ENCODE data around the gene KDSR. TPM values are rescaled to one million over a fixed set of nuclear protein-coding genes. Genes with fewer than 3 reads are reported as not detected.

KDSR gene
- total RNA-seq, 1 experiment from 2014 or later, result 108 TPM

DNA sequence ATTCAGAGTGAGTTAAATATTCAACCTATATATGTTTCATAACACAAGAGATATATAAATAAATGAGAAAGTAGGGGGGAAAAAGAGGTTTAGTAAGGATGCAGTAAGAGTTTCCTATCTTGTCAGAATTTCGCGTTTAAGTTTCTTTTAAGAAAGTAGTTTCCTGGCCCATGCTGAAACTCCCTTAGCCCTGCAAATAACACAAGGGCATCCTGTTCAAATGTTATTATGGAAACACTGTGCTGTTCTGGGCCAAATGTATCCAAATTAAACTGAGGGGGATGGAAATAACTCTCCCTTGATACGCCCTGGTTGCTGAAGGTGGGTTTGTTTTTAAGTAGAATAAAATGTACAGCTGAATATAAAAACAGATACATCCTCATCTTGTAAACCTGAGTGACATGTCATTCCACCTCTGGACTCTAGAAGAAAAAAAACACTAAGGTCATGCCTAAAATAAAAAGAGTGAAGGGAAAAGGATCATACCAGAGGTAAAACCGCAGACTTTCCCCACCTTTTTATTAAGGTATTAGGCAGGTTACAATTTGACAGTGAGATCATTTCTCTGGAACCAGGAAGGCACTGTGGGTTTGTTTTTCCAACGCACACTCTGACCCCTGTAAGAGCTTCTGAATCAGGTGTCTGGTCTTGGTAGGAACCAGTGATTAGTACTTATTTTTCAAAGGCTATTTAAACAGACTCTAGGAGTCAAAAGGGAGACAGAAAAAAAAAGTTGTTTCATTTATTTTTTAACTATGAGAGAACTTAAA is 64.2 kb downstream of the KDSR start:
- TF ChIP-seq, protein P1, sequence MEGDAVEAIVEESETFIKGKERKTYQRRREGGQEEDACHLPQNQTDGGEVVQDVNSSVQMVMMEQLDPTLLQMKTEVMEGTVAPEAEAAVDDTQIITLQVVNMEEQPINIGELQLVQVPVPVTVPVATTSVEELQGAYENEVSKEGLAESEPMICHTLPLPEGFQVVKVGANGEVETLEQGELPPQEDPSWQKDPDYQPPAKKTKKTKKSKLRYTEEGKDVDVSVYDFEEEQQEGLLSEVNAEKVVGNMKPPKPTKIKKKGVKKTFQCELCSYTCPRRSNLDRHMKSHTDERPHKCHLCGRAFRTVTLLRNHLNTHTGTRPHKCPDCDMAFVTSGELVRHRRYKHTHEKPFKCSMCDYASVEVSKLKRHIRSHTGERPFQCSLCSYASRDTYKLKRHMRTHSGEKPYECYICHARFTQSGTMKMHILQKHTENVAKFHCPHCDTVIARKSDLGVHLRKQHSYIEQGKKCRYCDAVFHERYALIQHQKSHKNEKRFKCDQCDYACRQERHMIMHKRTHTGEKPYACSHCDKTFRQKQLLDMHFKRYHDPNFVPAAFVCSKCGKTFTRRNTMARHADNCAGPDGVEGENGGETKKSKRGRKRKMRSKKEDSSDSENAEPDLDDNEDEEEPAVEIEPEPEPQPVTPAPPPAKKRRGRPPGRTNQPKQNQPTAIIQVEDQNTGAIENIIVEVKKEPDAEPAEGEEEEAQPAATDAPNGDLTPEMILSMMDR (IDR thresholded peaks at IDR 0.05; ENCODE audit: unreplicated experiment), result no peak
- intact Hi-C loops (cut with micrococcal nuclease), result no loop called here
- Mint-ChIP-seq H3K4me1 (ENCODE audit: insufficient read depth, unreplicated experiment) (no peaks in the 10 kb centered on the region), H3K27ac (ENCODE audit: low read depth, unreplicated experiment) (no peak overlapping the region), H3K27me3 (ENCODE audit: insufficient read depth, unreplicated experiment) (no peaks in the 10 kb centered on the region), H3K9me3 (ENCODE audit: unreplicated experiment) (no peaks in the 10 kb centered on the region), H3K36me3 (ENCODE audit: insufficient read depth, unreplicated experiment) (no peaks in the 10 kb centered on the region), H3K4me3 (ENCODE audit: unreplicated experiment) (no peak overlapping the region)
- no peak for DNase-seq (ENCODE audit: unreplicated experiment)
- POLR2A ChIA-PET, result no interaction called here
- CTCF ChIA-PET, result interaction anchor here (1.2 kb wide), 1 partner anchor 26 kb away, joined by 3 read pairs; no protein-coding TSS in a partner anchor
- BruUV-seq (replicated peaks), result no TSS peak

DNA sequence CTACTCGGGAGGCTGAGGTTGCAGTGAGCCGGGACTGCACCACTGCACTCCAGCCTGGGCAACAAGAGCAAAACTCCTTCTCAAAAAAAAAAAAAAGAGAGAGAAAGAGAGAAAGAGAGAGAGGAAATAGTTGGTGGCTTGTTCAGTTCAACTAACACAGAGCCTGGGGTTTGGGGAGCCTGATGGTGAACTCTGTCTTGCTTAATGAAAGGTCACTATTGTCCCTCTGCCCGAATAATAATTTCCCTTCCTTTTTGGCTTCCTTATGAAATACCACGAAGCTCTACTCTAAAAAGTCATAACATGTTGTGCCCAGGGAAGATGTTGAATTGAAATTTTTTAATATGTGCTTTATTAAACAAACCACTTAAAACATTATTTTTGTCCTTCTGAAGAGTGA is 64.8 kb downstream of the KDSR start:
- H3K9me3 Mint-ChIP-seq (ENCODE audit: unreplicated experiment), result no peaks in the 10 kb centered on the region
- no peak for DNase-seq (ENCODE audit: unreplicated experiment)
- ChIA-PET CTCF (interaction anchor here (1.2 kb wide), 1 partner anchor 25 kb away, joined by 3 read pairs; no protein-coding TSS in a partner anchor), POLR2A (no interaction called here)
- TF ChIP-seq, protein P1 (IDR thresholded peaks at IDR 0.05; ENCODE audit: unreplicated experiment), result no peak
- no peaks in the 10 kb centered on the region for H3K36me3 Mint-ChIP-seq (ENCODE audit: insufficient read depth, unreplicated experiment)
- BruUV-seq (replicated peaks), result no TSS peak
- intact Hi-C loops (cut with micrococcal nuclease), result no loop called here
- H3K4me3 Mint-ChIP-seq (ENCODE audit: unreplicated experiment), result no peak overlapping the region
- H3K27ac Mint-ChIP-seq (ENCODE audit: low read depth, unreplicated experiment), result no peak overlapping the region
- H3K27me3 Mint-ChIP-seq (ENCODE audit: insufficient read depth, unreplicated experiment), result no peaks in the 10 kb centered on the region
- H3K4me1 Mint-ChIP-seq (ENCODE audit: insufficient read depth, unreplicated experiment), result no peaks in the 10 kb centered on the region

DNA sequence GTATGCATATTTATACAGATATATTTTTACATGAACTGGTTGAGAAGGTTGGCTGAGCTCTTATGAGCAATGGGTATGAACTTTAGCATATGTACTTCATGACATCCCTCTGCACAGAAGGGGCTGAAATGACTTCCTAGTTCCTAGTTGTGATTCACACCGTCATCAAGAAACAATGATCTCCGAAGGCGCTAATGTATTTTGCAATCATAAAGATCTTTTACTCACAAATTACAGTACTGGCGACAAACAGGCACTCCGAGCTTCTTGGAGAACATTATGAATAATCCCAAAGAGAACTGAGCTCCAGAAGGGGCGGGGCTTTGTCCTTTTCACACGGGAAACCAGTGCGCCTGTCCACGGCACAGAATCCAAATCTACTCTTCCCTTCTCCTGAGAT is 65.6 kb downstream of the KDSR start:
- no peak for DNase-seq (ENCODE audit: unreplicated experiment)
- intact Hi-C loops (cut with micrococcal nuclease), result no loop called here
- ChIA-PET POLR2A (no interaction called here), CTCF (interaction anchor here (0.6 to 0.9 kb wide), 3 partner anchors 13 to 610 kb away, joined by 3 read pairs; no protein-coding TSS in a partner anchor)
- no TSS peak for BruUV-seq (replicated peaks)
- Mint-ChIP-seq H3K36me3 (ENCODE audit: insufficient read depth, unreplicated experiment) (no peaks in the 10 kb centered on the region), H3K27ac (ENCODE audit: low read depth, unreplicated experiment) (no peak overlapping the region), H3K9me3 (ENCODE audit: unreplicated experiment) (no peaks in the 10 kb centered on the region), H3K4me1 (ENCODE audit: insufficient read depth, unreplicated experiment) (no peaks in the 10 kb centered on the region), H3K4me3 (ENCODE audit: unreplicated experiment) (no peak overlapping the region), H3K27me3 (ENCODE audit: insufficient read depth, unreplicated experiment) (no peaks in the 10 kb centered on the region)
- TF ChIP-seq, protein P1 (IDR thresholded peaks at IDR 0.05; ENCODE audit: unreplicated experiment), result no peak

DNA sequence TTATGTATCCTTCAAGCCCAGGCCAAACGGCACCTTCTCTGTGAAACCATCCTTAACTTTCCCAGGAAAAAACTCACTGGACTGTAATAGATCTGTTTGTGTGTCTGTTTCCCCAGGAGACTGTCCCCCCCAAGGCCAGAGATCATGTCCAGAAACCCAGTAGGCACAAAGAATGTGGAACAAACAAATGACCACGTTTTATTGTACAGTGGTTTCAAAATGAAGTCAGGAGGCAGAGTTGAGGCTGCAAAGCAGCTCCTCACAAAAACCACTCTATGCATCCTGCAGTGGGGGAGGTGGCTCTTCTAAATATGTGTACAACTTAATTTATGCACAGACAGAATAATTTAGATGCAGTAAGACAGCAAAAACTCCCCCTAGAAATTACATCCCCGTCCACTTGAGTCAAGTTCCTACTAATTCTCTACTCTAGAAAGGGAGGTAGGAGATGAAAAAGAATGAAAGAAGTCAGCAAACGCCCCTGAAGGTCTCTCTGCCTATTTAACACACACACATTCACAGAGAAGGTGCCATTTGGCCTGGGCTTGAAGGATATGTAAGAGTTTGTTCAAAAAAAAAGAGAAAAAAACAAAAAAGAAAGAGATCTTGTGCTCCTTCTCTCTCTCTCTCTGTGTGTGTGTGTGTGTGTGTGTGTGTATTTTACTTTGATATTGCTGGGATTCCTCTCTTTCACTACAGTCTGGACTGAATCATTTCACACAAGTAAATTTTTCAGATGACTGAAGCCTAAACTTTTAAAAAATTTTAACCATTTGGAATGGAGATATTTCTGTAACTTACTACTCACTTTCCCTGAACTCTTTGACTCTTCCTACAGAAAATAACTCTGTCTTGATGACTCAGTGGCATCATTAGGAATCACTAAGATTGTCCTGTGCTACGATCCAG is 66.9 kb downstream of the KDSR start:
- Mint-ChIP-seq H3K9me3 (ENCODE audit: unreplicated experiment) (no peaks in the 10 kb centered on the region), H3K27me3 (ENCODE audit: insufficient read depth, unreplicated experiment) (no peaks in the 10 kb centered on the region), H3K4me3 (ENCODE audit: unreplicated experiment) (no peak overlapping the region), H3K27ac (ENCODE audit: low read depth, unreplicated experiment) (no peak overlapping the region), H3K36me3 (ENCODE audit: insufficient read depth, unreplicated experiment) (no peaks in the 10 kb centered on the region), H3K4me1 (ENCODE audit: insufficient read depth, unreplicated experiment) (no peaks in the 10 kb centered on the region)
- intact Hi-C loops (cut with micrococcal nuclease), result no loop called here
- DNase-seq (ENCODE audit: unreplicated experiment), result no peak
- BruUV-seq (replicated peaks), result no TSS peak
- ChIA-PET CTCF (interaction anchor here (0.9 kb wide), 1 partner anchor 12 kb away, joined by 3 read pairs; no protein-coding TSS in a partner anchor), POLR2A (no interaction called here)
- TF ChIP-seq, protein P1 (IDR thresholded peaks at IDR 0.05; ENCODE audit: unreplicated experiment), result no peak

All from MCF 10A (cell line).